GM23338 (cell line): ENCODE measurements around the gene ARHGEF17. TPM values are rescaled to one million over a fixed set of nuclear protein-coding genes. Genes with fewer than 3 reads are reported as not detected.

Experiments
- ATAC-seq: fragments of 200-7000 bp; cut with Tn5 transposase; 3 replicates; pipeline ENCODE4 v1.9.1; 2020
- DNase-seq: peaks from one replicate; pipeline ENCODE4 v3.0.0-alpha.2; 2015; ENCODE audit warnings: low spot score
- H2AFZ ChIP-seq: fragments of 200-600 bp; sonication (generic); 2 replicates; pipeline ENCODE4 v1.8.0; 2016; ENCODE audit warnings: antibody characterized with exemption, mild to moderate bottlenecking, moderate library complexity
- H3F3A ChIP-seq: fragments of 200-600 bp; sonication (generic); replicated peaks from 2 replicates; pipeline ENCODE4 v1.8.0; 2017; ENCODE audit warnings: antibody characterized with exemption, mixed run types, low read depth
- H3K27ac ChIP-seq: fragments of 200-600 bp; sonication (generic); 2 replicates; pipeline ENCODE4 v1.6.1; 2016; ENCODE audit warnings: low read depth
- H3K27me3 ChIP-seq: fragments of 200-600 bp; sonication (generic); 2 replicates; pipeline ENCODE4 v1.8.0; 2016; ENCODE audit warnings: mild to moderate bottlenecking, mixed run types, moderate library complexity; ENCODE audit not compliant: insufficient read depth
- H3K36me3 ChIP-seq: fragments of 200-600 bp; sonication (generic); 2 replicates; pipeline ENCODE4 v1.8.0; 2016; ENCODE audit warnings: mild to moderate bottlenecking; ENCODE audit not compliant: insufficient read depth
- H3K4me1 ChIP-seq: fragments of 200-600 bp; sonication (generic); 2 replicates; pipeline ENCODE4 v1.8.0; 2016; ENCODE audit warnings: mild to moderate bottlenecking, moderate library complexity; ENCODE audit not compliant: insufficient read depth
- H3K4me2 ChIP-seq: fragments of 200-600 bp; sonication (generic); 2 replicates; pipeline ENCODE4 v1.7.1; 2017; ENCODE audit warnings: mixed run types
- H3K4me3 ChIP-seq: fragments of 200-600 bp; sonication (generic); 2 replicates; pipeline ENCODE4 v1.6.1; 2016; ENCODE audit warnings: mixed run types
- H3K79me2 ChIP-seq: fragments of 200-600 bp; sonication (generic); replicated peaks from 2 replicates; pipeline ENCODE4 v1.8.0; 2017; ENCODE audit warnings: mild to moderate bottlenecking; ENCODE audit not compliant: insufficient read depth
- H3K9me2 ChIP-seq: fragments of 200-600 bp; sonication (generic); 2 replicates; pipeline ENCODE4 v1.8.0; 2017; ENCODE audit not compliant: insufficient read depth
- H4K20me1 ChIP-seq: fragments of 200-600 bp; sonication (generic); replicated peaks from 2 replicates; pipeline ENCODE4 v1.8.0; 2017; ENCODE audit warnings: mild to moderate bottlenecking; ENCODE audit not compliant: insufficient read depth
- H3K27ac Mint-ChIP-seq: 2 replicates; pipeline ENCODE4 v1.8.0; 2020; ENCODE audit warnings: inconsistent platforms, mild to moderate bottlenecking, moderate library complexity, mixed read lengths
- H3K27me3 Mint-ChIP-seq: 3 replicates; pipeline ENCODE4 v1.8.0; 2022; ENCODE audit warnings: low read depth, mild to moderate bottlenecking, moderate library complexity, mixed read lengths, inconsistent platforms; ENCODE audit not compliant: insufficient read depth, poor library complexity
- H3K36me3 Mint-ChIP-seq: 3 replicates; pipeline ENCODE4 v1.8.0; 2021; ENCODE audit warnings: low read depth, mild to moderate bottlenecking, inconsistent platforms, moderate library complexity, mixed read lengths
- H3K4me1 Mint-ChIP-seq: 3 replicates; pipeline ENCODE4 v1.8.0; 2020; ENCODE audit warnings: mild to moderate bottlenecking, inconsistent platforms, mixed read lengths
- H3K4me3 Mint-ChIP-seq: 3 replicates; pipeline ENCODE4 v1.8.0; 2021; ENCODE audit warnings: moderate library complexity, mild to moderate bottlenecking, inconsistent platforms, mixed read lengths
- H3K9me3 Mint-ChIP-seq: 3 replicates; pipeline ENCODE4 v1.8.0; 2020; ENCODE audit warnings: moderate library complexity, mild to moderate bottlenecking, inconsistent platforms, mixed read lengths
- CREB1 ChIP-seq: fragments of 250-450 bp; sonication (Bioruptor Pico); IDR thresholded peaks from 2 replicates; pipeline ENCODE4 v1.5.0; 2020; ENCODE audit warnings: low read depth, mild to moderate bottlenecking, moderate library complexity
- ETS1 ChIP-seq: IDR thresholded peaks from 2 replicates; pipeline ENCODE4 v1.6.1; 2016; ENCODE audit warnings: antibody characterized with exemption
- EZH2 ChIP-seq: fragments of 200-600 bp; sonication (generic); IDR thresholded peaks from one replicate; pipeline ENCODE4 v1.8.0; 2017; ENCODE audit warnings: antibody characterized with exemption, mild to moderate bottlenecking, low read depth; ENCODE audit not compliant: unreplicated experiment
- EZH2phosphoT487 ChIP-seq: fragments of 200-600 bp; sonication (generic); IDR thresholded peaks from one replicate; pipeline ENCODE4 v1.8.1; 2018; ENCODE audit warnings: antibody characterized with exemption; ENCODE audit not compliant: unreplicated experiment
- JUNB ChIP-seq: IDR thresholded peaks from one replicate; pipeline ENCODE4 v1.6.1; 2016; ENCODE audit warnings: antibody characterized with exemption; ENCODE audit not compliant: unreplicated experiment
- NANOG ChIP-seq: IDR thresholded peaks from 2 replicates; pipeline ENCODE4 v1.6.1; 2016; ENCODE audit warnings: antibody characterized with exemption, borderline replicate concordance
- POLR2AphosphoS5 ChIP-seq: IDR thresholded peaks from 2 replicates; pipeline ENCODE4 v1.6.1; 2016; ENCODE audit warnings: antibody characterized with exemption, low read depth
- STAT1 ChIP-seq: IDR thresholded peaks from one replicate; pipeline ENCODE4 v1.6.1; 2016; ENCODE audit warnings: antibody characterized with exemption; ENCODE audit not compliant: unreplicated experiment
- ZNF331 ChIP-seq: fragments of 250-450 bp; sonication (Bioruptor Pico); IDR thresholded peaks from 2 replicates; pipeline ENCODE4 v1.5.0; 2020; ENCODE audit warnings: low read depth, mild to moderate bottlenecking, moderate library complexity
- polyA plus RNA-seq: library from polyadenylated mRNA; unstranded; fragments of >200 nt; fragmentation: Nextera tagmentation; extraction: Ambion mirVana; gene quantifications from 2 replicates; pipeline ENCODE4 v1.2.1, GENCODE V29; 2016
- total RNA-seq: library from RNA; depleted of rRNA; stranded (reverse); fragments of >200 nt; shearing (Covaris generic); gene quantifications from 2 replicates; pipeline ENCODE4 v1.2.3, GENCODE V29; 2014
- TF ChIP-seq, protein P1 (sequence below): fragments of 250-450 bp; sonication (Bioruptor Pico); IDR thresholded peaks from 2 replicates; pipeline ENCODE4 v1.5.0; 2020; ENCODE audit warnings: mild to moderate bottlenecking, moderate library complexity
- TF ChIP-seq, protein P2 (sequence below): IDR thresholded peaks from one replicate; pipeline ENCODE4 v1.6.1; 2018; ENCODE audit warnings: antibody characterized with exemption; ENCODE audit not compliant: unreplicated experiment
- TF ChIP-seq, protein P3 (sequence below), 2 experiments: fragments of 200-600 bp in 1 of 2; sonication (generic) in 1 of 2; conservative IDR thresholded peaks; 2 replicates each; pipeline versions ENCODE4 v1.5.1 to v1.6.1; 2016 to 2017; ENCODE audit warnings: antibody characterized with exemption in 2 of 2, low read depth in 2 of 2, mild to moderate bottlenecking in 2 of 2, moderate library complexity in 1 of 2

Gene ARHGEF17
- total and polyA plus RNA-seq, 2 experiments from 2014 or later, result 2.9 to 15.0 TPM

GRCh38 chr11:73287400-73288101 lies 20.5 kb upstream of the ARHGEF17 start:
- Histone ChIP-seq H2AFZ (no peak overlapping the region), H3K79me2 (no peaks in the 10 kb centered on the region), H3K4me3 (no peak overlapping the region), H4K20me1 (no peaks in the 10 kb centered on the region), H3K27me3 (no peaks in the 10 kb centered on the region), H3K4me2 (no peak overlapping the region), H3K4me1 (no peaks in the 10 kb centered on the region; the same call in 1 of the 2 replicates), H3K27ac (no peak overlapping the region), H3K36me3 (no peaks in the 10 kb centered on the region), H3K9me2 (no peaks in the 10 kb centered on the region), H3F3A (0 out of 2 replicates have a peak, but pooled peaks cover 2% of the 10 kb centered on the region)
- TF ChIP-seq, protein P1, sequence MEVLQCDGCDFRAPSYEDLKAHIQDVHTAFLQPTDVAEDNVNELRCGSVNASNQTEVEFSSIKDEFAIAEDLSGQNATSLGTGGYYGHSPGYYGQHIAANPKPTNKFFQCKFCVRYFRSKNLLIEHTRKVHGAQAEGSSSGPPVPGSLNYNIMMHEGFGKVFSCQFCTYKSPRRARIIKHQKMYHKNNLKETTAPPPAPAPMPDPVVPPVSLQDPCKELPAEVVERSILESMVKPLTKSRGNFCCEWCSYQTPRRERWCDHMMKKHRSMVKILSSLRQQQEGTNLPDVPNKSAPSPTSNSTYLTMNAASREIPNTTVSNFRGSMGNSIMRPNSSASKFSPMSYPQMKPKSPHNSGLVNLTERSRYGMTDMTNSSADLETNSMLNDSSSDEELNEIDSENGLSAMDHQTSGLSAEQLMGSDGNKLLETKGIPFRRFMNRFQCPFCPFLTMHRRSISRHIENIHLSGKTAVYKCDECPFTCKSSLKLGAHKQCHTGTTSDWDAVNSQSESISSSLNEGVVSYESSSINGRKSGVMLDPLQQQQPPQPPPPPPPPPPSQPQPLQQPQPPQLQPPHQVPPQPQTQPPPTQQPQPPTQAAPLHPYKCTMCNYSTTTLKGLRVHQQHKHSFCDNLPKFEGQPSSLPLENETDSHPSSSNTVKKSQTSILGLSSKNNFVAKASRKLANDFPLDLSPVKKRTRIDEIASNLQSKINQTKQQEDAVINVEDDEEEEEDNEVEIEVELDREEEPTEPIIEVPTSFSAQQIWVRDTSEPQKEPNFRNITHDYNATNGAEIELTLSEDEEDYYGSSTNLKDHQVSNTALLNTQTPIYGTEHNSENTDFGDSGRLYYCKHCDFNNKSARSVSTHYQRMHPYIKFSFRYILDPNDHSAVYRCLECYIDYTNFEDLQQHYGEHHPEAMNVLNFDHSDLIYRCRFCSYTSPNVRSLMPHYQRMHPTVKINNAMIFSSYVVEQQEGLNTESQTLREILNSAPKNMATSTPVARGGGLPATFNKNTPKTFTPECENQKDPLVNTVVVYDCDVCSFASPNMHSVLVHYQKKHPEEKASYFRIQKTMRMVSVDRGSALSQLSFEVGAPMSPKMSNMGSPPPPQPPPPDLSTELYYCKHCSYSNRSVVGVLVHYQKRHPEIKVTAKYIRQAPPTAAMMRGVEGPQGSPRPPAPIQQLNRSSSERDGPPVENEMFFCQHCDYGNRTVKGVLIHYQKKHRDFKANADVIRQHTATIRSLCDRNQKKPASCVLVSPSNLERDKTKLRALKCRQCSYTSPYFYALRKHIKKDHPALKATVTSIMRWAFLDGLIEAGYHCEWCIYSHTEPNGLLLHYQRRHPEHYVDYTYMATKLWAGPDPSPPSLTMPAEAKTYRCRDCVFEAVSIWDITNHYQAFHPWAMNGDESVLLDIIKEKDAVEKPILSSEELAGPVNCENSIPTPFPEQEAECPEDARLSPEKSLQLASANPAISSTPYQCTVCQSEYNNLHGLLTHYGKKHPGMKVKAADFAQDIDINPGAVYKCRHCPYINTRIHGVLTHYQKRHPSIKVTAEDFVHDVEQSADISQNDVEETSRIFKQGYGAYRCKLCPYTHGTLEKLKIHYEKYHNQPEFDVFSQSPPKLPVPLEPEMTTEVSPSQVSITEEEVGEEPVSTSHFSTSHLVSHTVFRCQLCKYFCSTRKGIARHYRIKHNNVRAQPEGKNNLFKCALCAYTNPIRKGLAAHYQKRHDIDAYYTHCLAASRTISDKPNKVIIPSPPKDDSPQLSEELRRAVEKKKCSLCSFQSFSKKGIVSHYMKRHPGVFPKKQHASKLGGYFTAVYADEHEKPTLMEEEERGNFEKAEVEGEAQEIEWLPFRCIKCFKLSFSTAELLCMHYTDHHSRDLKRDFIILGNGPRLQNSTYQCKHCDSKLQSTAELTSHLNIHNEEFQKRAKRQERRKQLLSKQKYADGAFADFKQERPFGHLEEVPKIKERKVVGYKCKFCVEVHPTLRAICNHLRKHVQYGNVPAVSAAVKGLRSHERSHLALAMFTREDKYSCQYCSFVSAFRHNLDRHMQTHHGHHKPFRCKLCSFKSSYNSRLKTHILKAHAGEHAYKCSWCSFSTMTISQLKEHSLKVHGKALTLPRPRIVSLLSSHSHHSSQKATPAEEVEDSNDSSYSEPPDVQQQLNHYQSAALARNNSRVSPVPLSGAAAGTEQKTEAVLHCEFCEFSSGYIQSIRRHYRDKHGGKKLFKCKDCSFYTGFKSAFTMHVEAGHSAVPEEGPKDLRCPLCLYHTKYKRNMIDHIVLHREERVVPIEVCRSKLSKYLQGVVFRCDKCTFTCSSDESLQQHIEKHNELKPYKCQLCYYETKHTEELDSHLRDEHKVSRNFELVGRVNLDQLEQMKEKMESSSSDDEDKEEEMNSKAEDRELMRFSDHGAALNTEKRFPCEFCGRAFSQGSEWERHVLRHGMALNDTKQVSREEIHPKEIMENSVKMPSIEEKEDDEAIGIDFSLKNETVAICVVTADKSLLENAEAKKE (CRISPR knock-in tag), result no peak
- TF ChIP-seq NANOG, result no peak
- no peak for TF ChIP-seq STAT1
- no peak for TF ChIP-seq POLR2AphosphoS5
- TF ChIP-seq EZH2phosphoT487, result no peak
- no peak for TF ChIP-seq CREB1 (CRISPR knock-in tag)
- TF ChIP-seq ZNF331, result no peak
- TF ChIP-seq, protein P2, sequence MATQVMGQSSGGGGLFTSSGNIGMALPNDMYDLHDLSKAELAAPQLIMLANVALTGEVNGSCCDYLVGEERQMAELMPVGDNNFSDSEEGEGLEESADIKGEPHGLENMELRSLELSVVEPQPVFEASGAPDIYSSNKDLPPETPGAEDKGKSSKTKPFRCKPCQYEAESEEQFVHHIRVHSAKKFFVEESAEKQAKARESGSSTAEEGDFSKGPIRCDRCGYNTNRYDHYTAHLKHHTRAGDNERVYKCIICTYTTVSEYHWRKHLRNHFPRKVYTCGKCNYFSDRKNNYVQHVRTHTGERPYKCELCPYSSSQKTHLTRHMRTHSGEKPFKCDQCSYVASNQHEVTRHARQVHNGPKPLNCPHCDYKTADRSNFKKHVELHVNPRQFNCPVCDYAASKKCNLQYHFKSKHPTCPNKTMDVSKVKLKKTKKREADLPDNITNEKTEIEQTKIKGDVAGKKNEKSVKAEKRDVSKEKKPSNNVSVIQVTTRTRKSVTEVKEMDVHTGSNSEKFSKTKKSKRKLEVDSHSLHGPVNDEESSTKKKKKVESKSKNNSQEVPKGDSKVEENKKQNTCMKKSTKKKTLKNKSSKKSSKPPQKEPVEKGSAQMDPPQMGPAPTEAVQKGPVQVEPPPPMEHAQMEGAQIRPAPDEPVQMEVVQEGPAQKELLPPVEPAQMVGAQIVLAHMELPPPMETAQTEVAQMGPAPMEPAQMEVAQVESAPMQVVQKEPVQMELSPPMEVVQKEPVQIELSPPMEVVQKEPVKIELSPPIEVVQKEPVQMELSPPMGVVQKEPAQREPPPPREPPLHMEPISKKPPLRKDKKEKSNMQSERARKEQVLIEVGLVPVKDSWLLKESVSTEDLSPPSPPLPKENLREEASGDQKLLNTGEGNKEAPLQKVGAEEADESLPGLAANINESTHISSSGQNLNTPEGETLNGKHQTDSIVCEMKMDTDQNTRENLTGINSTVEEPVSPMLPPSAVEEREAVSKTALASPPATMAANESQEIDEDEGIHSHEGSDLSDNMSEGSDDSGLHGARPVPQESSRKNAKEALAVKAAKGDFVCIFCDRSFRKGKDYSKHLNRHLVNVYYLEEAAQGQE, result no peak
- TF ChIP-seq JUNB, result no peak
- no peak for TF ChIP-seq ETS1
- TF ChIP-seq, protein P3, sequence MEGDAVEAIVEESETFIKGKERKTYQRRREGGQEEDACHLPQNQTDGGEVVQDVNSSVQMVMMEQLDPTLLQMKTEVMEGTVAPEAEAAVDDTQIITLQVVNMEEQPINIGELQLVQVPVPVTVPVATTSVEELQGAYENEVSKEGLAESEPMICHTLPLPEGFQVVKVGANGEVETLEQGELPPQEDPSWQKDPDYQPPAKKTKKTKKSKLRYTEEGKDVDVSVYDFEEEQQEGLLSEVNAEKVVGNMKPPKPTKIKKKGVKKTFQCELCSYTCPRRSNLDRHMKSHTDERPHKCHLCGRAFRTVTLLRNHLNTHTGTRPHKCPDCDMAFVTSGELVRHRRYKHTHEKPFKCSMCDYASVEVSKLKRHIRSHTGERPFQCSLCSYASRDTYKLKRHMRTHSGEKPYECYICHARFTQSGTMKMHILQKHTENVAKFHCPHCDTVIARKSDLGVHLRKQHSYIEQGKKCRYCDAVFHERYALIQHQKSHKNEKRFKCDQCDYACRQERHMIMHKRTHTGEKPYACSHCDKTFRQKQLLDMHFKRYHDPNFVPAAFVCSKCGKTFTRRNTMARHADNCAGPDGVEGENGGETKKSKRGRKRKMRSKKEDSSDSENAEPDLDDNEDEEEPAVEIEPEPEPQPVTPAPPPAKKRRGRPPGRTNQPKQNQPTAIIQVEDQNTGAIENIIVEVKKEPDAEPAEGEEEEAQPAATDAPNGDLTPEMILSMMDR (conservative IDR thresholded peaks at IDR 0.05; ENCODE audit: low read depth in 2 of 2), result no peak
- no peak for TF ChIP-seq EZH2
- Mint-ChIP-seq H3K4me1 (peaks cover 10% of the 10 kb centered on the region), H3K27ac (no peak overlapping the region), H3K9me3 (no peaks in the 10 kb centered on the region; the same call in 1 of the 3 replicates), H3K27me3 (peaks cover 20% of the 10 kb centered on the region), H3K4me3 (no peak overlapping the region), H3K36me3 (no peaks in the 10 kb centered on the region)
- no peak for DNase-seq
- no peak for ATAC-seq
